GM23338 (cell line): Measurements from ENCODE around the gene PPARD. TPM values are rescaled to one million over a fixed set of nuclear protein-coding genes. Genes with fewer than 3 reads are reported as not detected.

Experiments used
- ATAC-seq: fragments of 200-7000 bp; cut with Tn5 transposase; 3 replicates; pipeline ENCODE4 v1.9.1; 2020
- DNase-seq: peaks from one replicate; pipeline ENCODE4 v3.0.0-alpha.2; 2015; ENCODE audit warnings: low spot score
- H2AFZ ChIP-seq: fragments of 200-600 bp; sonication (generic); 2 replicates; pipeline ENCODE4 v1.8.0; 2016; ENCODE audit warnings: antibody characterized with exemption, mild to moderate bottlenecking, moderate library complexity
- H3F3A ChIP-seq: fragments of 200-600 bp; sonication (generic); replicated peaks from 2 replicates; pipeline ENCODE4 v1.8.0; 2017; ENCODE audit warnings: antibody characterized with exemption, mixed run types, low read depth
- H3K27ac ChIP-seq: fragments of 200-600 bp; sonication (generic); 2 replicates; pipeline ENCODE4 v1.6.1; 2016; ENCODE audit warnings: low read depth
- H3K27me3 ChIP-seq: fragments of 200-600 bp; sonication (generic); 2 replicates; pipeline ENCODE4 v1.8.0; 2016; ENCODE audit warnings: mild to moderate bottlenecking, mixed run types, moderate library complexity; ENCODE audit not compliant: insufficient read depth
- H3K36me3 ChIP-seq: fragments of 200-600 bp; sonication (generic); 2 replicates; pipeline ENCODE4 v1.8.0; 2016; ENCODE audit warnings: mild to moderate bottlenecking; ENCODE audit not compliant: insufficient read depth
- H3K4me1 ChIP-seq: fragments of 200-600 bp; sonication (generic); 2 replicates; pipeline ENCODE4 v1.8.0; 2016; ENCODE audit warnings: mild to moderate bottlenecking, moderate library complexity; ENCODE audit not compliant: insufficient read depth
- H3K4me2 ChIP-seq: fragments of 200-600 bp; sonication (generic); 2 replicates; pipeline ENCODE4 v1.7.1; 2017; ENCODE audit warnings: mixed run types
- H3K4me3 ChIP-seq: fragments of 200-600 bp; sonication (generic); 2 replicates; pipeline ENCODE4 v1.6.1; 2016; ENCODE audit warnings: mixed run types
- H3K79me2 ChIP-seq: fragments of 200-600 bp; sonication (generic); replicated peaks from 2 replicates; pipeline ENCODE4 v1.8.0; 2017; ENCODE audit warnings: mild to moderate bottlenecking; ENCODE audit not compliant: insufficient read depth
- H3K9me2 ChIP-seq: fragments of 200-600 bp; sonication (generic); 2 replicates; pipeline ENCODE4 v1.8.0; 2017; ENCODE audit not compliant: insufficient read depth
- H4K20me1 ChIP-seq: fragments of 200-600 bp; sonication (generic); replicated peaks from 2 replicates; pipeline ENCODE4 v1.8.0; 2017; ENCODE audit warnings: mild to moderate bottlenecking; ENCODE audit not compliant: insufficient read depth
- H3K27ac Mint-ChIP-seq: 2 replicates; pipeline ENCODE4 v1.8.0; 2020; ENCODE audit warnings: inconsistent platforms, mild to moderate bottlenecking, moderate library complexity, mixed read lengths
- H3K27me3 Mint-ChIP-seq: 3 replicates; pipeline ENCODE4 v1.8.0; 2022; ENCODE audit warnings: low read depth, mild to moderate bottlenecking, moderate library complexity, mixed read lengths, inconsistent platforms; ENCODE audit not compliant: insufficient read depth, poor library complexity
- H3K36me3 Mint-ChIP-seq: 3 replicates; pipeline ENCODE4 v1.8.0; 2021; ENCODE audit warnings: low read depth, mild to moderate bottlenecking, inconsistent platforms, moderate library complexity, mixed read lengths
- H3K4me1 Mint-ChIP-seq: 3 replicates; pipeline ENCODE4 v1.8.0; 2020; ENCODE audit warnings: mild to moderate bottlenecking, inconsistent platforms, mixed read lengths
- H3K4me3 Mint-ChIP-seq: 3 replicates; pipeline ENCODE4 v1.8.0; 2021; ENCODE audit warnings: moderate library complexity, mild to moderate bottlenecking, inconsistent platforms, mixed read lengths
- H3K9me3 Mint-ChIP-seq: 3 replicates; pipeline ENCODE4 v1.8.0; 2020; ENCODE audit warnings: moderate library complexity, mild to moderate bottlenecking, inconsistent platforms, mixed read lengths
- CREB1 ChIP-seq: fragments of 250-450 bp; sonication (Bioruptor Pico); IDR thresholded peaks from 2 replicates; pipeline ENCODE4 v1.5.0; 2020; ENCODE audit warnings: low read depth, mild to moderate bottlenecking, moderate library complexity
- CTCF ChIP-seq, 2 experiments: fragments of 200-600 bp in 1 of 2; sonication (generic) in 1 of 2; conservative IDR thresholded peaks; 2 replicates each; pipeline versions ENCODE4 v1.5.1 to v1.6.1; 2016 to 2017; ENCODE audit warnings: antibody characterized with exemption in 2 of 2, low read depth in 2 of 2, mild to moderate bottlenecking in 2 of 2, moderate library complexity in 1 of 2
- ETS1 ChIP-seq: IDR thresholded peaks from 2 replicates; pipeline ENCODE4 v1.6.1; 2016; ENCODE audit warnings: antibody characterized with exemption
- EZH2 ChIP-seq: fragments of 200-600 bp; sonication (generic); IDR thresholded peaks from one replicate; pipeline ENCODE4 v1.8.0; 2017; ENCODE audit warnings: antibody characterized with exemption, mild to moderate bottlenecking, low read depth; ENCODE audit not compliant: unreplicated experiment
- EZH2phosphoT487 ChIP-seq: fragments of 200-600 bp; sonication (generic); IDR thresholded peaks from one replicate; pipeline ENCODE4 v1.8.1; 2018; ENCODE audit warnings: antibody characterized with exemption; ENCODE audit not compliant: unreplicated experiment
- JUNB ChIP-seq: IDR thresholded peaks from one replicate; pipeline ENCODE4 v1.6.1; 2016; ENCODE audit warnings: antibody characterized with exemption; ENCODE audit not compliant: unreplicated experiment
- NANOG ChIP-seq: IDR thresholded peaks from 2 replicates; pipeline ENCODE4 v1.6.1; 2016; ENCODE audit warnings: antibody characterized with exemption, borderline replicate concordance
- POLR2AphosphoS5 ChIP-seq: IDR thresholded peaks from 2 replicates; pipeline ENCODE4 v1.6.1; 2016; ENCODE audit warnings: antibody characterized with exemption, low read depth
- REST ChIP-seq: IDR thresholded peaks from one replicate; pipeline ENCODE4 v1.6.1; 2018; ENCODE audit warnings: antibody characterized with exemption; ENCODE audit not compliant: unreplicated experiment
- STAT1 ChIP-seq: IDR thresholded peaks from one replicate; pipeline ENCODE4 v1.6.1; 2016; ENCODE audit warnings: antibody characterized with exemption; ENCODE audit not compliant: unreplicated experiment
- ZNF114 ChIP-seq: fragments of 250-450 bp; sonication (Bioruptor Pico); IDR thresholded peaks from 2 replicates; pipeline ENCODE4 v1.5.0; 2020; ENCODE audit warnings: mild to moderate bottlenecking, moderate library complexity
- ZNF331 ChIP-seq: fragments of 250-450 bp; sonication (Bioruptor Pico); IDR thresholded peaks from 2 replicates; pipeline ENCODE4 v1.5.0; 2020; ENCODE audit warnings: low read depth, mild to moderate bottlenecking, moderate library complexity
- ZNF462 ChIP-seq: fragments of 250-450 bp; sonication (Bioruptor Pico); IDR thresholded peaks from 2 replicates; pipeline ENCODE4 v1.5.0; 2020; ENCODE audit warnings: mild to moderate bottlenecking, moderate library complexity
- polyA plus RNA-seq: library from polyadenylated mRNA; unstranded; fragments of >200 nt; fragmentation: Nextera tagmentation; extraction: Ambion mirVana; gene quantifications from 2 replicates; pipeline ENCODE4 v1.2.1, GENCODE V29; 2016
- total RNA-seq: library from RNA; depleted of rRNA; stranded (reverse); fragments of >200 nt; shearing (Covaris generic); gene quantifications from 2 replicates; pipeline ENCODE4 v1.2.3, GENCODE V29; 2014

The PPARD gene
- total and polyA plus RNA-seq, 2 experiments from 2014 or later, result 5.1 to 9.7 TPM

- ATAC-seq (no peak), DNase-seq (no peak)
- TF ChIP-seq NANOG, result no peak
- no peak for TF ChIP-seq EZH2
- no peak for TF ChIP-seq ZNF331 (CRISPR knock-in tag)
- TF ChIP-seq EZH2phosphoT487, result no peak
- no peak for TF ChIP-seq JUNB
- TF ChIP-seq CREB1 (CRISPR knock-in tag), result no peak
- TF ChIP-seq STAT1, result no peak
- no peak for TF ChIP-seq ZNF462 (CRISPR knock-in tag)
- TF ChIP-seq POLR2AphosphoS5, result no peak
- no peak for TF ChIP-seq REST
- no peak for TF ChIP-seq ZNF114
- no peak for TF ChIP-seq CTCF (conservative IDR thresholded peaks at IDR 0.05; ENCODE audit: low read depth in 2 of 2)
- TF ChIP-seq ETS1, result no peak
- H3K27me3 Mint-ChIP-seq, result peaks cover 7% of the 10 kb centered on the region
- H3K4me1 Mint-ChIP-seq, result peaks cover 19% of the 10 kb centered on the region; the same call in 2 of the 3 replicates
- Histone ChIP-seq H3K36me3 (no peaks in the 10 kb centered on the region), H2AFZ (no peak overlapping the region), H3K4me1 (peaks cover 8% of the 10 kb centered on the region; the same call in 1 of the 2 replicates), H3K4me2 (no peak overlapping the region), H3K9me2 (no peaks in the 10 kb centered on the region), H3K27me3 (no peaks in the 10 kb centered on the region), H3F3A (no peaks in the 10 kb centered on the region), H3K4me3 (no peak overlapping the region), H3K79me2 (no peaks in the 10 kb centered on the region), H4K20me1 (no peaks in the 10 kb centered on the region), H3K27ac (no peak overlapping the region)
- no peak overlapping the region for H3K4me3 Mint-ChIP-seq
- no peaks in the 10 kb centered on the region for H3K9me3 Mint-ChIP-seq
- H3K36me3 Mint-ChIP-seq, result peaks cover 2% of the 10 kb centered on the region; the same call in 1 of the 3 replicates
- H3K27ac Mint-ChIP-seq, result peak overlapping the region; percentile 37; the same call in 1 of the 2 replicates
Measured at GRCh38 chr6:35417979-35418661, 75.8 kb downstream of the PPARD start.
